Ecto neural progenitor cell (in vitro differentiated cells): ENCODE results near the gene MTNR1B.

Source experiments
- DNase-seq: peaks from one replicate; pipeline ENCODE4 v3.0.0-alpha.2; 2018; ENCODE audit warnings: low spot score

Gene MTNR1B

GRCh38 chr11:92969634-92970347 is at the start of gene MTNR1B:
Gene MTNR1B, plus strand, starts transcription at chr11:92969651. Its CDS starts 75 bp downstream, at chr11:92969726.
- no peak for DNase-seq

GRCh38 chr11:92920331-92920730 is 49.1 kb upstream of the MTNR1B start:
- DNase-seq = no peak

DNA sequence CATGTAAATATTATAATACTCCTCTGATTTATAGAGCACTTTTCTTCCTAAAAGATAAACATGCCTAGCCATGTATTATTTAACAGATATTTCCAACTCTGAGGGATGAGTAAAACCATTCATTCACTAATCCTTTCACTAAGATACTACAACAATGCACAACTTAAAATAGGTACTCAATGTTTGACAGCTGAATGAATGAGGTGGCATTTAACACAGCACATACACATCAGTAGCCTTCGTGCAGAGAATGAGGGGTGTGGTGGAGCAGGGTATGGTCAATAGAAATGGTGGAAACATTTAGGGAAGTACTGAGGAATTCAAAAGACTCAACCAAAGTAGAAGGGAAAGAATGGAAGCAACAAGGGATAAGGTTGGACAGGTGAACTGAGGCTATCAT is 46.7 kb upstream of the MTNR1B start:
- DNase-seq = no peak

DNA sequence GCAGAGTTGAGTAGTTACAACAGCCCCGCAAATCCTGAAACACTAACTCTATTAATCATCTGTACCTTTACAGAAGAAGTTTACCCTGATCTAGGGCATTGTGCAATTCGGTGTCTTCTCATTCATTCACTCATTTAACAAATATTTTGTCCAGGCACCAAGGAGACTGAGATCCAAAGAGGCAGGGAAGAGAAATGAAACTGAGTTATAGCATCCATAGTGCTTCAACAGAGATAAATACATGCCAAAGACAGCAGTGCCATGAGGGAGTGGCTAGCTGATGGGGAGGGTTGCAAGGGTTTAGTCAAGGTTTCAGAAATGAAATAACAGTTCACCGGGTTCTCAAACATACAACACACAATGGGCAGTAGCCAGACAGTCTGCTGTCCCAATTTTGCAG is 40.2 kb upstream of the MTNR1B start:
- DNase-seq = no peak

- no peak for DNase-seq
Observed at GRCh38 chr11:92929653-92930052, 39.8 kb upstream of the MTNR1B start.

GRCh38 chr11:92931746-92932422 is 37.6 kb upstream of the MTNR1B start:
- no peak for DNase-seq

GRCh38 chr11:92939305-92939704 is 30.1 kb upstream of the MTNR1B start:
- no peak for DNase-seq

- no peak for DNase-seq
Observed at GRCh38 chr11:92941676-92942571, 27.5 kb upstream of the MTNR1B start.

- no peak for DNase-seq
Observed at GRCh38 chr11:92946707-92947106, 22.7 kb upstream of the MTNR1B start.

DNA sequence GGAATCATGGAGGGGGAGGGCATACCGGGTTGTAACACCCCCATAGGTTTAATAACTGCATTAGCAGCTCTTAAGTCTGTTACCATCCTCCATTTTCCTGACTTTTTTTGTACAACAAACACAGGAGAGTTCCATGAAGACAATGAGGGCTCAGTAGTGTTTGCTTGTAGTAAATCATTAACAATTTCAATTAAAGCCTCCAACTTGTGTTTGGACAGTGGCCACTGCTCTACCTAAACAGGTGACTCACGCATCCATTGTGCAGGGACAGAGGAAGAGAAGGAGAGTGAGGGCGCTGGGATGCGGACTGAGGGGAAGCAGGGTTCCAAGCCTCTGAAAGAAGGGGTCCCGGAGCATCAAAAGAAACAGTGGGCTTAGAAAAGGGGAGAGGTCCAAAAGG is 21.3 kb upstream of the MTNR1B start:
- no peak for DNase-seq

- DNase-seq = no peak
Observed at GRCh38 chr11:92954003-92954402, 15.4 kb upstream of the MTNR1B start.

DNA sequence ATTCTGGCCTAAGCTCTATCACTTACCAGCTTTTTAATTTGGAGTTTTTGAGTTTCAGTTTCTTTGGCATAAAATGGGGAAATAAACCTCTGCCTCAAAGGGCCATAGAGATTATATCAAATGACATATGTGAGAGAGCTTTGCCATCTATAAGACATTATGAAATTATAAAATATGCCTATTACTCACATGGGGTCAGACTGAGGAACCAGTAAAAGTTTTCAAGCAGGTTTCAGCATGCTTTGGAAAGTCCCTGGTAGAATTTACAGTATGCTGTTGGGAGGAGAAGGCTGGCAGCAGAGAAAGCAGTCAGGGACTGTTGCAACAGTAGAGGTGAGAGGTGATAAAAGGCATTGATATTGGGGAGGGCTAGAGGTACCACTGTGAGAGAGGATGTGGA is 13.6 kb upstream of the MTNR1B start:
- no peak for DNase-seq

DNA sequence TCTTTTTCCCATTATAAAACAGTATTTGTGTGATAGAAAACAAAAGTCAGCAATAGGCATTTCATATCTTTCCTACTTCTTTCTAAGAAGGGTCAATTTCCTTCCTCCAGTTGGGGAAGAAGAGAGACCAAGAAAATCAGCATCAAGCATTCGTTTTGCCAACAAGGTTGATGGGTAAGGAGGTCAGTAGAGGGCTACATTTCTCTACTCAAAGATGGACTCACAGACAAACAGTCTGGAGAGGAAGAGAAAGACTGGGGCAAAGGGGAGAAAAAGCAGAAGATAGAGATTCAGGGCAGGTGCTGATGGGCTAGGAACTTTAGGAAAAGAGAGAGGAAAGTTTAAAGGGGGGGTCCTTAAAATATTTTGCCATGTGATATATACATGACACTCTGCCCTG is 8.6 kb upstream of the MTNR1B start:
- no peak for DNase-seq

GRCh38 chr11:92962446-92962845 is 7.0 kb upstream of the MTNR1B start:
- DNase-seq = no peak

- DNase-seq = no peak
Observed at GRCh38 chr11:92964471-92964870, 5.0 kb upstream of the MTNR1B start.

- no peak for DNase-seq
Observed at GRCh38 chr11:92965196-92965595, 4.3 kb upstream of the MTNR1B start.

DNA sequence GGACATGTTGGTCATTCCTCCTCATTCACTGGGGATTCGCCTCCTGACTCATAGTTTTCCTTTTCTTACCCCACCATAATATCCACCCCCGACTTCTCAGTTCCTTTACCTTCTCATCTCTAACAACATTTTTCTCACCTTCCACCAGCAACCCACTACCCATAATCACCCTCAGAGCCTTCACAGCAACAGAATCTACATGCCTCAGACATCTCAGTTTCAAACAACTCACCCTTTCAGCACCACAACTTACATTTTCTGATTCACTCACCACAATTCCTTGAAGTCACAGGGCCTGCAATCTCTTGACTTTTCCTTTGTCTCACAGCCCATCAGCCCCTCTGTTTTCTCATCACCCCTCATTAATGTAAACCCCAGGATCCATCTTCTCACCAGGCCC is 2.3 kb upstream of the MTNR1B start:
- no peak for DNase-seq

DNA sequence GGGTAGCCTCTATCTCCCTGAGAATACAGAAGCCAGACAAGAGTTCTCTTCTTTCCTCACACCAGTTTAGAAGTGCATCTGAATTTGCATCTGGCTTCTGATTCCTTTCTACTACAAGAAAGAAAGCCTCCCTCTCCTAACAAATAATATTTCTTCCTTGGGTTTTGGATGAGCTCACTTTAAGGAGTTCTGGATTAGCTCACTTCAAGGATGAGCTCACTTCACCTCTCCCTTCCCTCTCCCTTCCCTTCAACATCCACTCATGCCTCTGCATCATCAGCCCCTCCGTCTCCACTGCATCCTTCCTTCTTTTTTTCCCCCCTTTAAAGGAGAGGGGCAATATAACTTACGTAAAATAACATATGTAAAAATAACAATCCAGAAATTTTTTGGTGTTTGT is 1.6 kb upstream of the MTNR1B start:
- no peak for DNase-seq

DNA sequence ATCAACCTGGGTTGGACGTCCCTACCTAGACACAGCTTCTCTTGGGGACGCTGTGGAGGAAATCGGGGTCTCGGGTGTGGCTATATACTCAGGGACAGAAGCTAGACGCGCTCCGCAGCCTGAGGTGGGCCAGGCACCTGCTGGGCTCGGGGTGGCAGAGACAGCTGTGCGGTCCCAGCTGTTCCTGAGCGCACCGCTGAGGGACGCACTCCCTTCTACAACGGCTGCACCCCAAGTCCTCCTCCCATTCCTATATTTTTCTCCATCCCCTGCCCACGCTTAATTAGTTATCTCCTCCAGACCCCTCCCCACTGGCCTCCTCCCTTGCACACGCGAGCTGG is 188 bp upstream of the MTNR1B start:
- DNase-seq = no peak

DNA sequence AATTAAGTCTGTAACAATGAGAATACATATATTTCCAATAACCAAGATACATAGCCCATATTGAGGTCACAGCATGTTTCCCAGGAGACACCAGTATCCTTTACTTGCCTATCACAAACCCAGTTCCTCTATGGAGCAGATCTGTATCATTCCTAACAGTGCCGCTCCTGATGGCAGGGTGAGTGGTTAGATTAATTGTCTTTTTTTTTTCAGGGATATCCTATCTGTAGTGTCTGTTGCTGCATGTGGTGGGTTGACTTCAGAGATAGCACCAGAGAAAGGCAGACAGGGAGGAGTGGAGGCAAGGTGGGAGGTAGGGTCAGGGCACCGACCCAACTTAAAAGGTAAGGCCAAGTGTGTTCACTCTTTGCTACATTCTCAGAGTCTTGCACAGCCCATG is 2.8 kb downstream of the MTNR1B start:
- DNase-seq = no peak

DNA sequence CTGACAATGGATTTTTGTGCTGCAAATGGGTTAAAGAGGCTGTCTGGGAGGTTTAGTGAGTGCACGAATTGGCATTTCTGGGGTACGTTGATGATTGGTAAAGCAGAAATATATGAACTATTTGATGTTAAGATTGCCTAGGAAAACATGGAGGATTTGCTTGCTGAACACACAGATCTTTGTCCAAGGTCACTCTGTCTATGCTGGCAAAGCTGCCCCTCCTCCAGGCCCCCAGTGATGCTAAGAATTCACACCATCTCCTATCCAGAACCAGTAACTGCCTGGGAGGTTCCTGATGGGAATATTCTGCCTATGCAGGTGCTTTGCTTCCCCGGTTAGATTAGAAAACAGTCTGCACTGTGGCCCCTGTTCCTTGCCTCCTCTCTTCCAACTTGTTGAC is 5.8 kb downstream of the MTNR1B start:
- no peak for DNase-seq

- no peak for DNase-seq
Observed at GRCh38 chr11:92976681-92977080, 7.2 kb downstream of the MTNR1B start.

DNA sequence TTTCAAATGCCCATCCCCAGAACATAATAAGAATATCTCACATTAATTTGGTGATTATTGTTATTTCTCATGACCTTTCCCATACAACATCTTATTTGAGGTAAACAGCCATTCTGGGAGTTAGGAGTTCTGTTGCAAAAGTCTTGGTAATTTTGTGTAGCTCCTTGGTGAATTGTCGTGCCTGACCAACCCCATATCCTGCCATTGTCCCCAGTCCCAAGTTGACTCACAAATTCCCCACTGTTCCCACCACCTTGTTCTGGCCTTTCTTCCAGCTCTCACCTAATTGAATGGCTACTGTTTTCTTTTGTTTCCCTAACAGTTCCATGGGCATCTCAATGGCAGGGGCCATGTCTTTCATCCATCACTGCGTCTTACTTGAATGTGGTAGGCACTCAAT is 8.0 kb downstream of the MTNR1B start:
- DNase-seq = no peak
